Ovary (tissue), 10 donors: ENCODE measurements around the gene CERT1. TPM values are rescaled to one million over a fixed set of nuclear protein-coding genes. Genes with fewer than 3 reads are reported as not detected.
"Not testable (repeated sequence)": the region's sequence is repeated elsewhere in the genome, so short reads cannot be mapped to it uniquely, and the experiment has no call there.

ENCODE experiments used
- DNase-seq, 5 donors: peaks; one replicate each; pipeline ENCODE4 v3.0.0-alpha.2; 2019 to 2020
- H3K27ac ChIP-seq, 2 donors: fragments of 200-600 bp; one replicate each; pipeline versions ENCODE4 v1.5.1 to v1.8.0; 2019 to 2022
- H3K27me3 ChIP-seq: fragments of 200-600 bp; one replicate; pipeline ENCODE4 v1.8.0; 2022
- H3K36me3 ChIP-seq: fragments of 200-600 bp; sonication (generic); one replicate; pipeline ENCODE4 v1.5.1; 2019
- H3K4me1 ChIP-seq: one replicate; pipeline ENCODE4 v1.8.1; 2013; ENCODE audit warnings: mild to moderate bottlenecking, moderate library complexity; ENCODE audit not compliant: insufficient read depth
- H3K4me3 ChIP-seq: fragments of 200-600 bp; sonication (generic); one replicate; pipeline ENCODE4 v1.5.1; 2017
- H3K9me3 ChIP-seq, 2 donors: fragments of 200-600 bp in 1 of 2; sonication (generic) in 1 of 2; one replicate each; pipeline versions ENCODE4 v1.5.1 to v1.8.1; 2013 to 2019; ENCODE audit warnings: mild to moderate bottlenecking in 1 of 2, moderate library complexity in 1 of 2
- EP300 ChIP-seq: sonication (generic); formaldehyde crosslinking; IDR thresholded peaks from one replicate; pipeline ENCODE4 v1.6.1; 2017; ENCODE audit warnings: antibody characterized with exemption
- POLR2A ChIP-seq: fragments of 450-650 bp; IDR thresholded peaks from one replicate; pipeline ENCODE4 v1.6.1; 2017; ENCODE audit warnings: antibody characterized with exemption, mild to moderate bottlenecking, moderate library complexity
- WGBS, 3 donors: extraction: QIAGEN DNeasy Blood & Tissue Kit in 1 of 3; methylation state at CpG; one replicate each; pipeline versions ENCODE4 v1.1.5 to v1.1.7; 2013 to 2017; 5-methylcytosine and 5-hydroxymethylcytosine counted together
- intact Hi-C, 4 donors: fragments of 100-400 bp; cut with DNase I; formaldehyde crosslinking; loops; one replicate each; pipeline versions ENCODE4 v1.11.0 to v1.15.1; 2022 to 2023
- long read RNA-seq, 3 donors: library from polyadenylated mRNA in 2 of 3; unstranded in 2 of 3; transcript quantifications; one replicate each; pipeline ENCODE4 v2.0.0 and lab custom pipeline, GENCODE V29; 2021 to 2026
- polyA plus RNA-seq, 2 donors: library from polyadenylated mRNA; stranded (reverse); fragments of 200-250 nt in 1 of 2; fragments of 350-450 nt in 1 of 2; fragmentation: Illumina TruSeq in 1 of 2; extraction: RNeasy Lipid Tissue Mini Kit (QIAGEN cat#74804) in 1 of 2; gene quantifications; one replicate each; pipeline ENCODE4 v1.2.3, GENCODE V29; 2013 to 2014
- total RNA-seq, 7 donors: library from RNA; depleted of rRNA in 2 of 7; stranded (reverse); fragments of >200 nt in 2 of 7; fragmentation: NEBNext Ultra II Directional in 3 of 7; extraction: Animal tissue kit (Norgen Biotek cat#: 25700) in 3 of 7; gene quantifications; one replicate each; pipeline versions ENCODE4 v1.1.0 to v1.2.4, GENCODE V29; 2016 to 2023
- TF ChIP-seq, protein P1 (sequence below), 3 donors: fragments of 450-650 bp in 2 of 3; fragments of 200-600 bp in 1 of 3; IDR thresholded peaks; one replicate each; pipeline versions ENCODE4 v1.5.1 to v1.8.0; 2016 to 2022; ENCODE audit warnings: antibody characterized with exemption in 3 of 3, mild to moderate bottlenecking in 1 of 3
- donor health status: DM: no; HTN: no; CAD: no; lungs with moderate emphysema.
- donor health status: DM: no; HTN: no; CAD: no.
- donor health status: Bipolar disorder and iron deficiency.
- donor health status: DM: yes; HTN: yes; CAD: no.
- donor health status: DM: no; HTN: no; CAD: no.
- donor health status: DM: yes; HTN: yes; CAD: no.

Gene CERT1, protein sequence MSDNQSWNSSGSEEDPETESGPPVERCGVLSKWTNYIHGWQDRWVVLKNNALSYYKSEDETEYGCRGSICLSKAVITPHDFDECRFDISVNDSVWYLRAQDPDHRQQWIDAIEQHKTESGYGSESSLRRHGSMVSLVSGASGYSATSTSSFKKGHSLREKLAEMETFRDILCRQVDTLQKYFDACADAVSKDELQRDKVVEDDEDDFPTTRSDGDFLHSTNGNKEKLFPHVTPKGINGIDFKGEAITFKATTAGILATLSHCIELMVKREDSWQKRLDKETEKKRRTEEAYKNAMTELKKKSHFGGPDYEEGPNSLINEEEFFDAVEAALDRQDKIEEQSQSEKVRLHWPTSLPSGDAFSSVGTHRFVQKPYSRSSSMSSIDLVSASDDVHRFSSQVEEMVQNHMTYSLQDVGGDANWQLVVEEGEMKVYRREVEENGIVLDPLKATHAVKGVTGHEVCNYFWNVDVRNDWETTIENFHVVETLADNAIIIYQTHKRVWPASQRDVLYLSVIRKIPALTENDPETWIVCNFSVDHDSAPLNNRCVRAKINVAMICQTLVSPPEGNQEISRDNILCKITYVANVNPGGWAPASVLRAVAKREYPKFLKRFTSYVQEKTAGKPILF
- 10 to 100 TPM; 34.5 to 41.8 (median 36.0) TPM for total RNA-seq
- 10 to 100 TPM; 19.1 to 31.0 TPM for polyA plus RNA-seq
- long read RNA-seq, donor 1, transcript COL4A3BP-226 (16 exons, 3,056 nt): minor isoform, 8 of 100 reads
- long read RNA-seq, donor 1, transcript COL4A3BP-222 (17 exons, 3,154 nt): major isoform, 38 of 100 reads
- long read RNA-seq, donor 1, partial matches to known transcripts: 41 of 100 reads
- long read RNA-seq, donor 1, other reads (novel, unspliced or antisense): 5 of 100 reads
- long read RNA-seq, donor 2, transcript COL4A3BP-222 (17 exons, 3,154 nt): major isoform, 8 of 246 reads
- long read RNA-seq, donor 2, transcript COL4A3BP-204 (18 exons, 2,830 nt): minor isoform, 5 of 246 reads
- long read RNA-seq, donor 2, partial matches to known transcripts: 224 of 246 reads
- long read RNA-seq, donor 2, other reads (novel, unspliced or antisense): 8 of 246 reads
- long read RNA-seq, donor 3, transcript COL4A3BP-222 (17 exons, 3,154 nt): major isoform, 10 of 18 reads
- long read RNA-seq, donor 3, partial matches to known transcripts: 1 of 18 reads
- long read RNA-seq, donor 3, other reads (novel, unspliced or antisense): 5 of 18 reads

- intact Hi-C loops: loop anchor here in 1 of 4 donors (10.0 kb wide), 1 partner anchor 177 kb away; the partner anchor contains the start of gene HMGCR
- WGBS, 3 donors: 0 to 1% (median 0%) methylated on average over 60 to 71 of the region's 71 CpGs
- no peaks in the 10 kb centered on the region for H3K27me3 ChIP-seq
- H3K9me3 ChIP-seq: no peaks in the 10 kb centered on the region
- H3K36me3 ChIP-seq: no peaks in the 10 kb centered on the region
- DNase-seq: peak; percentile 96 to 98 (median 97)
- no peak for TF ChIP-seq EP300
- TF ChIP-seq, protein P1, sequence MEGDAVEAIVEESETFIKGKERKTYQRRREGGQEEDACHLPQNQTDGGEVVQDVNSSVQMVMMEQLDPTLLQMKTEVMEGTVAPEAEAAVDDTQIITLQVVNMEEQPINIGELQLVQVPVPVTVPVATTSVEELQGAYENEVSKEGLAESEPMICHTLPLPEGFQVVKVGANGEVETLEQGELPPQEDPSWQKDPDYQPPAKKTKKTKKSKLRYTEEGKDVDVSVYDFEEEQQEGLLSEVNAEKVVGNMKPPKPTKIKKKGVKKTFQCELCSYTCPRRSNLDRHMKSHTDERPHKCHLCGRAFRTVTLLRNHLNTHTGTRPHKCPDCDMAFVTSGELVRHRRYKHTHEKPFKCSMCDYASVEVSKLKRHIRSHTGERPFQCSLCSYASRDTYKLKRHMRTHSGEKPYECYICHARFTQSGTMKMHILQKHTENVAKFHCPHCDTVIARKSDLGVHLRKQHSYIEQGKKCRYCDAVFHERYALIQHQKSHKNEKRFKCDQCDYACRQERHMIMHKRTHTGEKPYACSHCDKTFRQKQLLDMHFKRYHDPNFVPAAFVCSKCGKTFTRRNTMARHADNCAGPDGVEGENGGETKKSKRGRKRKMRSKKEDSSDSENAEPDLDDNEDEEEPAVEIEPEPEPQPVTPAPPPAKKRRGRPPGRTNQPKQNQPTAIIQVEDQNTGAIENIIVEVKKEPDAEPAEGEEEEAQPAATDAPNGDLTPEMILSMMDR (IDR thresholded peaks at IDR 0.05): no peak
- TF ChIP-seq POLR2A: peak; percentile 48
- H3K4me3 ChIP-seq: peak within 1 kb of the TSS; percentile 62
- peak within 1 kb of the TSS; percentile 90 to 91 for H3K27ac ChIP-seq
- peaks cover 2% of the 10 kb centered on the region for H3K4me1 ChIP-seq
Observed at GRCh38 chr5:75511435-75512382, at the start of gene CERT1, which contains the start of gene POLK. Gene CERT1, minus strand, starts transcription at chr5:75511629. Its CDS starts 422 bp downstream, at chr5:75511207. Gene POLK, plus strand, starts transcription at chr5:75511891.

GRCh38 chr5:75560655-75561054 is 49.2 kb upstream of the CERT1 start:
- H3K9me3 ChIP-seq, H3K4me3 ChIP-seq, H3K27ac ChIP-seq, DNase-seq, H3K27me3 ChIP-seq, H3K4me1 ChIP-seq, H3K36me3 ChIP-seq, intact Hi-C loops: not testable (repeated sequence)
- WGBS, 3 donors: 99 to 100% (median 100%) methylated on average over 1 of the region's 1 CpG

DNA sequence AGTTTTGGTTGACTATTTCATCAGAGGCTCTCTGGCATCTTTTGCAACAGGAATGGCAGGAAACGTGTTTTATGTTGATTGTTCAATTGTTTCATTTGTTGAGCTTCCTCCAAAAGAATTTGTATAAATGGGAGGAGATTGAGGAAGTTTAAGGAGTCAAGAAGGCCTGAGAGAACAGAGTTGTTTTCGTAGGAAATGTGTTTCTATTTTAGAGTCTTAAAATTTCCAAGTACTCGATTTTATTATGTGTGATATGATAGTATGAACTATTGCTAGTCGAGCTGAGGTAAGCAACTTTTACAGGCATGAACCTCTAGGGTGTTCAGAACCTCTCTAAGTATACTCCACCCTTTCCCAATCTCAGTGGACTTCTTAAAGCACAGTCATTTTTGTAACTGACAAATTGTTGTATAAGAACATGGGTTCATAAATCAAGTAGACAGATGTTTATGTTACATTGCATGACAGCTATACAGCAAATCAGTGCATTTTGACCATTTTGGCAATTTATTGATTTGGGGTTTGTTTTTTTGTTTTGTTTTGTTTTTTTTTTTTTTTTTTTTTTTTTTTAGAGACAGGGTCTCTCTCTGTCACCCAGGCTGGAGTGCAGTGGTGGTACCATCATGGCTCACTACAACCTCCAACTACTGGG is 47.7 kb upstream of the CERT1 start:
- no peaks in the 10 kb centered on the region for H3K36me3 ChIP-seq
- intact Hi-C loops: no loop called here
- H3K4me1 ChIP-seq: no peaks in the 10 kb centered on the region
- no peaks in the 10 kb centered on the region for H3K27me3 ChIP-seq
- TF ChIP-seq, protein P1 (IDR thresholded peaks at IDR 0.05): no peak
- TF ChIP-seq POLR2A (no peak), EP300 (no peak)
- WGBS, 3 donors: 74 to 81% (median 77%) methylated on average over 4 of the region's 4 CpGs
- no peak overlapping the region for H3K27ac ChIP-seq
- no peak for DNase-seq
- no peaks in the 10 kb centered on the region for H3K9me3 ChIP-seq
- no peak overlapping the region for H3K4me3 ChIP-seq

DNA sequence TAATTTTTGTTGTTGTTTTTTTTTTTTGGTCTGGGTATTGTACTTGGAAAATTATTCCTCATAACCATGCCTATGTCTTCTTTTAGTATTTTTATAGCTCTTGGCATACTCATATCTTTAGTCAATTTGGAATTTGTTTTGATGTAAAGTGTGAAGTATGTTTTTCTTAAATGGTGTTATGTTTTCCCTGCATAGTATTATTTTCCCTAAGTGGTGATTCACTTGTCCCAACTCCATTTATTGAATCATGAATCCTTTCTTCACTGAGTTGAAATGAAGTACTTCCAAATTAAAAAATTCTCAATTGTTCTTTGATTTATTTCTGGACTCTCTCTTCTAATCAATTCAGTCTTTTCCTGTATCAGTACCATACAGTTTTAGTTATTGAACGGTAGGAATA is 46.8 kb upstream of the CERT1 start:
- no peak for TF ChIP-seq EP300
- TF ChIP-seq POLR2A: no peak
- TF ChIP-seq, protein P1 (IDR thresholded peaks at IDR 0.05): no peak
- Histone ChIP-seq H3K36me3 (no peaks in the 10 kb centered on the region), H3K9me3 (no peaks in the 10 kb centered on the region), H3K27me3 (no peaks in the 10 kb centered on the region), H3K4me3 (no peak overlapping the region), H3K27ac (no peak overlapping the region), H3K4me1 (no peaks in the 10 kb centered on the region)
- 95 to 100% (median 98%) methylated on average over 1 of the region's 1 CpG for WGBS, 3 donors
- DNase-seq: no peak
- intact Hi-C loops: no loop called here
